Activated CD4-positive, alpha-beta T cell treated with anti-CD3 and anti-CD28 coated beads, Interleukin-2, amount 50 U/mL, for 1 hour (primary cell): ENCODE measurements around the gene CDKN2B-AS1.
"Not testable (repeated sequence)": the region's sequence is repeated elsewhere in the genome, so short reads cannot be mapped to it uniquely, and the experiment has no call there.

ENCODE experiments used
- DNase-seq: peaks from one replicate; pipeline ENCODE4 v3.0.0-alpha.2; 2020

Gene CDKN2B-AS1

GRCh38 chr9:21994556-21995005 lies at the start of gene CDKN2B-AS1:
CDKN2B-AS1 (plus strand) TSS chr9:21994791.
- no peak for DNase-seq

GRCh38 chr9:21945606-21946005 lies 49.0 kb upstream of the CDKN2B-AS1 start:
- no peak for DNase-seq

- DNase-seq, result no peak
Measured at GRCh38 chr9:21958833-21959232, 35.8 kb upstream of the CDKN2B-AS1 start.

- not testable (repeated sequence) for DNase-seq
Measured at GRCh38 chr9:21959268-21959667, 35.3 kb upstream of the CDKN2B-AS1 start.

- no peak for DNase-seq
Measured at GRCh38 chr9:21961569-21961968, 33.0 kb upstream of the CDKN2B-AS1 start.

GRCh38 chr9:21964925-21965385 lies 29.6 kb upstream of the CDKN2B-AS1 start:
- DNase-seq, result peak; percentile 59

- peak; percentile 33 for DNase-seq
Measured at GRCh38 chr9:21965401-21965951, 29.1 kb upstream of the CDKN2B-AS1 start.

- no peak for DNase-seq
Measured at GRCh38 chr9:21966140-21966851, 28.3 kb upstream of the CDKN2B-AS1 start.

- no peak for DNase-seq
Measured at GRCh38 chr9:21967169-21967568, 27.4 kb upstream of the CDKN2B-AS1 start.

- DNase-seq, result no peak
Measured at GRCh38 chr9:21967702-21968101, 26.9 kb upstream of the CDKN2B-AS1 start.

GRCh38 chr9:21968331-21969010 lies 26.1 kb upstream of the CDKN2B-AS1 start:
- DNase-seq, result no peak

GRCh38 chr9:21969011-21969940 lies 25.3 kb upstream of the CDKN2B-AS1 start:
- DNase-seq, result no peak

GRCh38 chr9:21969951-21970799 lies 24.4 kb upstream of the CDKN2B-AS1 start:
- no peak for DNase-seq

GRCh38 chr9:21970800-21971640 lies 23.6 kb upstream of the CDKN2B-AS1 start:
- no peak for DNase-seq

- DNase-seq, result no peak
Measured at GRCh38 chr9:21972361-21972760, 22.2 kb upstream of the CDKN2B-AS1 start.

- no peak for DNase-seq
Measured at GRCh38 chr9:21974343-21974721, 20.3 kb upstream of the CDKN2B-AS1 start.

- no peak for DNase-seq
Measured at GRCh38 chr9:21974722-21975409, 19.7 kb upstream of the CDKN2B-AS1 start.

GRCh38 chr9:21976334-21976875 lies 18.2 kb upstream of the CDKN2B-AS1 start:
- no peak for DNase-seq

- no peak for DNase-seq
Measured at GRCh38 chr9:21982391-21982790, 12.2 kb upstream of the CDKN2B-AS1 start.
